HEK293 (cell line): ENCODE measurements around the gene ABHD11.

Experiments used
- CTCF ChIA-PET: fragments of 350-600 bp; formaldehyde crosslinking; extraction: SDS; loops from one replicate; lab custom pipeline; 2021; ENCODE audit warnings: antibody characterized with exemption; lab: Yijun Ruan, JAX
- POLR2A ChIA-PET: fragments of 300-600 bp; formaldehyde crosslinking; extraction: SDS; loops from one replicate; lab custom pipeline; 2020; ENCODE audit warnings: antibody characterized with exemption, inconsistent platforms; lab: Yijun Ruan, JAX
- H3K27ac ChIP-seq: fragments of 200-500 bp; sonication (Bioruptor generic); 2 replicates; pipeline ENCODE4 v1.5.1; 2014; ENCODE audit warnings: low read depth, low read length, control low read depth, inconsistent platforms; ENCODE audit errors: extremely low read depth
- H3K36me3 ChIP-seq, 2 experiments: fragments of 200-500 bp in 1 of 2; sonication (Bioruptor generic) in 1 of 2; 1 replicate in 1 of 2; 2 replicates in 1 of 2; pipeline ENCODE4 v1.5.1; 2014 to 2017; ENCODE audit warnings: inconsistent platforms in 2 of 2, low read length in 2 of 2; ENCODE audit not compliant: control insufficient read depth in 2 of 2, insufficient read depth in 1 of 2
- H3K4me1 ChIP-seq: fragments of 200-500 bp; sonication (Bioruptor generic); 2 replicates; pipeline ENCODE4 v1.5.1; 2014; ENCODE audit warnings: mild to moderate bottlenecking, low read length, inconsistent platforms; ENCODE audit not compliant: control insufficient read depth, insufficient read depth
- H3K4me3 ChIP-seq: 2 replicates; pipeline ENCODE4 v1.5.1; 2011; ENCODE audit warnings: low read depth, mild to moderate bottlenecking, control low read depth, low read length, moderate library complexity
- H3K9me3 ChIP-seq: fragments of 200-500 bp; sonication (Bioruptor generic); 2 replicates; pipeline ENCODE4 v1.5.1; 2014; ENCODE audit warnings: low read depth, low read length, inconsistent platforms; ENCODE audit not compliant: control insufficient read depth, insufficient read depth
- BCL11A ChIP-seq: fragments of 450-650 bp; formaldehyde crosslinking; IDR thresholded peaks from 2 replicates; pipeline ENCODE4 v1.5.1; 2016; ENCODE audit warnings: low read depth, missing biosample characterization, missing genetic modification characterization
- GLIS1 ChIP-seq: fragments of 450-650 bp; formaldehyde crosslinking; IDR thresholded peaks from 2 replicates; pipeline ENCODE4 v1.5.1; 2016; ENCODE audit warnings: missing biosample characterization, missing genetic modification characterization
- GLIS2 ChIP-seq: fragments of 450-650 bp; formaldehyde crosslinking; IDR thresholded peaks from 2 replicates; pipeline ENCODE4 v1.5.1; 2016; ENCODE audit warnings: missing biosample characterization, missing genetic modification characterization
- HIC1 ChIP-seq: fragments of 450-650 bp; formaldehyde crosslinking; IDR thresholded peaks from 2 replicates; pipeline ENCODE4 v1.5.1; 2016; ENCODE audit warnings: missing biosample characterization, missing genetic modification characterization
- PATZ1 ChIP-seq: fragments of 450-650 bp; formaldehyde crosslinking; IDR thresholded peaks from 2 replicates; pipeline ENCODE4 v1.5.1; 2016; ENCODE audit warnings: missing biosample characterization, missing genetic modification characterization
- PBX3 ChIP-seq: sonication (generic); formaldehyde crosslinking; IDR thresholded peaks from 2 replicates; pipeline ENCODE4 v1.8.1; 2022; ENCODE audit warnings: mild to moderate bottlenecking, moderate library complexity, missing genetic modification reagents
- PRDM1 ChIP-seq: fragments of 450-650 bp; formaldehyde crosslinking; IDR thresholded peaks from 2 replicates; pipeline ENCODE4; 2016; ENCODE audit warnings: missing biosample characterization, missing genetic modification characterization
- SP7 ChIP-seq: fragments of 450-650 bp; formaldehyde crosslinking; IDR thresholded peaks from 2 replicates; pipeline ENCODE4 v1.5.1; 2016; ENCODE audit warnings: missing biosample characterization, missing genetic modification characterization
- YY1 ChIP-seq: fragments of 450-650 bp; formaldehyde crosslinking; IDR thresholded peaks from 2 replicates; pipeline ENCODE4 v1.5.1; 2018; ENCODE audit warnings: missing biosample characterization, missing genetic modification characterization
- ZBTB48 ChIP-seq: fragments of 450-650 bp; formaldehyde crosslinking; IDR thresholded peaks from 2 replicates; pipeline ENCODE4 v1.5.1; 2016; ENCODE audit warnings: missing biosample characterization, missing genetic modification characterization
- ZIC2 ChIP-seq: fragments of 450-650 bp; formaldehyde crosslinking; IDR thresholded peaks from 2 replicates; pipeline ENCODE4 v1.5.1; 2016; ENCODE audit warnings: missing biosample characterization, missing genetic modification characterization
- ZNF10 ChIP-seq: fragments of 450-650 bp; formaldehyde crosslinking; IDR thresholded peaks from 2 replicates; pipeline ENCODE4 v1.5.1; 2017; ENCODE audit warnings: missing biosample characterization, missing genetic modification characterization
- ZNF132 ChIP-seq: fragments of 450-650 bp; formaldehyde crosslinking; IDR thresholded peaks from 2 replicates; pipeline ENCODE4 v1.5.1; 2017; ENCODE audit warnings: missing biosample characterization, missing genetic modification characterization, borderline replicate concordance
- ZNF18 ChIP-seq: fragments of 450-650 bp; formaldehyde crosslinking; IDR thresholded peaks from 2 replicates; pipeline ENCODE4 v1.5.1; 2016; ENCODE audit warnings: missing biosample characterization, missing genetic modification characterization
- ZNF2 ChIP-seq: fragments of 450-650 bp; formaldehyde crosslinking; IDR thresholded peaks from 2 replicates; pipeline ENCODE4 v1.5.1; 2016; ENCODE audit warnings: missing biosample characterization, missing genetic modification characterization
- ZNF202 ChIP-seq: fragments of 450-650 bp; formaldehyde crosslinking; IDR thresholded peaks from 2 replicates; pipeline ENCODE4 v1.5.1; 2016; ENCODE audit warnings: missing biosample characterization, missing genetic modification characterization, borderline replicate concordance
- ZNF23 ChIP-seq: fragments of 450-650 bp; formaldehyde crosslinking; IDR thresholded peaks from 2 replicates; pipeline ENCODE4 v1.5.1; 2016; ENCODE audit warnings: missing biosample characterization, missing genetic modification characterization, borderline replicate concordance
- ZNF324 ChIP-seq: fragments of 450-650 bp; formaldehyde crosslinking; IDR thresholded peaks from 2 replicates; pipeline ENCODE4 v1.5.1; 2016; ENCODE audit warnings: missing biosample characterization, missing genetic modification characterization
- ZNF335 ChIP-seq: fragments of 450-650 bp; formaldehyde crosslinking; conservative IDR thresholded peaks from 2 replicates; pipeline ENCODE4 v1.5.1; 2016; ENCODE audit warnings: missing biosample characterization, missing genetic modification characterization
- ZNF341 ChIP-seq: fragments of 450-650 bp; formaldehyde crosslinking; IDR thresholded peaks from 2 replicates; pipeline ENCODE4; 2016; ENCODE audit warnings: low read depth, missing biosample characterization, missing genetic modification characterization
- ZNF354C ChIP-seq: fragments of 450-650 bp; formaldehyde crosslinking; IDR thresholded peaks from 2 replicates; pipeline ENCODE4 v1.5.1; 2016; ENCODE audit warnings: missing biosample characterization, missing genetic modification characterization, low read depth, borderline replicate concordance
- ZNF37A ChIP-seq: fragments of 450-650 bp; IDR thresholded peaks from 2 replicates; pipeline ENCODE4 v1.5.1; 2018; ENCODE audit warnings: missing biosample characterization, missing genetic modification characterization
- ZNF629 ChIP-seq: fragments of 450-650 bp; formaldehyde crosslinking; IDR thresholded peaks from 2 replicates; pipeline ENCODE4 v1.5.1; 2017; ENCODE audit warnings: missing biosample characterization, missing genetic modification characterization
- ZNF645 ChIP-seq: fragments of 450-650 bp; formaldehyde crosslinking; IDR thresholded peaks from 2 replicates; pipeline ENCODE4; 2016; ENCODE audit warnings: missing biosample characterization, missing genetic modification characterization
- ZNF768 ChIP-seq: fragments of 450-650 bp; formaldehyde crosslinking; IDR thresholded peaks from 2 replicates; pipeline ENCODE4 v1.5.1; 2018; ENCODE audit warnings: missing biosample characterization, mild to moderate bottlenecking, missing genetic modification characterization
- ZNF791 ChIP-seq: fragments of 450-650 bp; formaldehyde crosslinking; IDR thresholded peaks from 2 replicates; pipeline ENCODE4 v1.5.1; 2016; ENCODE audit warnings: missing biosample characterization, missing genetic modification characterization
- ZNF843 ChIP-seq: fragments of 450-650 bp; formaldehyde crosslinking; IDR thresholded peaks from 2 replicates; pipeline ENCODE4 v1.5.1; 2016; ENCODE audit warnings: missing biosample characterization, missing genetic modification characterization
- ZSCAN23 ChIP-seq: fragments of 450-650 bp; formaldehyde crosslinking; IDR thresholded peaks from 2 replicates; pipeline ENCODE4 v1.5.1; 2016; ENCODE audit warnings: missing biosample characterization, missing genetic modification characterization
- ZXDB ChIP-seq: fragments of 450-650 bp; formaldehyde crosslinking; IDR thresholded peaks from 2 replicates; pipeline ENCODE4 v1.5.1; 2016; ENCODE audit warnings: missing biosample characterization, missing genetic modification characterization

ABHD11 gene

GRCh38 chr7:73742753-73743641, 4.4 kb upstream of the ABHD11 start:
- Histone ChIP-seq H3K9me3 (no peaks in the 10 kb centered on the region), H3K36me3 (no peaks in the 10 kb centered on the region), H3K4me3 (no peak overlapping the region), H3K4me1 (peaks cover 6% of the 10 kb centered on the region), H3K27ac (no peak overlapping the region)
- ChIA-PET POLR2A (interaction anchor here (0.6 to 1.3 kb wide), 2 partner anchors 16 to 27 kb away, joined by 3 to 5 read pairs; partner anchors contain the start of gene CLDN3), CTCF (interaction anchor here (0.6 to 1.1 kb wide), 4 partner anchors 67 to 336 kb away, joined by 4 to 5 read pairs (median 4); no protein-coding TSS in a partner anchor)
- no peak for TF ChIP-seq YY1 (tag by site-specific recombination)
- 0 out of 2 replicates have a peak, but pooled peaks have one; percentile 40 for TF ChIP-seq ZNF2 (tag by site-specific recombination)
- peak; percentile 92 for TF ChIP-seq ZIC2 (tag by site-specific recombination)
- 0 out of 2 replicates have a peak, but pooled peaks have one; percentile 37 for TF ChIP-seq PATZ1 (tag by site-specific recombination)
- TF ChIP-seq BCL11A (tag by site-specific recombination): no peak
- TF ChIP-seq ZNF202 (tag by site-specific recombination): no peak
- TF ChIP-seq ZBTB48 (tag by site-specific recombination): peak; percentile 23; the same call in 1 of the 2 replicates
- TF ChIP-seq ZNF132 (tag by site-specific recombination): no peak
- 0 out of 2 replicates have a peak, but pooled peaks have one; percentile 15 for TF ChIP-seq ZNF341
- TF ChIP-seq ZNF645 (tag by site-specific recombination): no peak
- TF ChIP-seq ZNF23 (tag by site-specific recombination): no peak
- TF ChIP-seq ZNF843 (tag by site-specific recombination): no peak
- TF ChIP-seq ZNF791 (tag by site-specific recombination): no peak
- no peak for TF ChIP-seq ZNF18
- peak; percentile 91 for TF ChIP-seq GLIS1 (tag by site-specific recombination)
- peak; percentile 32; the same call in 1 of the 2 replicates for TF ChIP-seq SP7 (tag by site-specific recombination)
- no peak for TF ChIP-seq ZNF37A (tag by site-specific recombination)
- TF ChIP-seq PBX3: no peak
- peak; percentile 24; the same call in 1 of the 2 replicates for TF ChIP-seq ZNF10 (tag by site-specific recombination)
- 0 out of 2 replicates have a peak, but pooled peaks have one; percentile 44 for TF ChIP-seq ZNF324
- TF ChIP-seq GLIS2: peak; percentile 63
- no peak for TF ChIP-seq ZSCAN23
- TF ChIP-seq ZNF768 (tag by site-specific recombination): no peak
- TF ChIP-seq PRDM1 (tag by site-specific recombination): no peak
- 0 out of 2 replicates have a peak, but pooled peaks have one; percentile 11 for TF ChIP-seq ZNF629 (tag by site-specific recombination)
- peak; percentile 29; the same call in 1 of the 2 replicates for TF ChIP-seq ZNF335 (tag by site-specific recombination)
- peak; percentile 62 for TF ChIP-seq ZXDB
- TF ChIP-seq HIC1 (tag by site-specific recombination): peak; percentile 48; the same call in 1 of the 2 replicates
- TF ChIP-seq ZNF354C (tag by site-specific recombination): no peak
